Measurements from ENCODE around the gene EEF2. TPM values are rescaled to one million over a fixed set of nuclear protein-coding genes. Genes with fewer than 3 reads are reported as not detected.

Gene EEF2
- total RNA-seq, 1 donor from 2014 or later: 1,960 TPM

- peaks cover 6% of the 10 kb centered on the region for H3K4me1 ChIP-seq
- H3K9me3 ChIP-seq: no peaks in the 10 kb centered on the region
- no peaks in the 10 kb centered on the region for H3K27me3 ChIP-seq
- no peak for ATAC-seq
- H3K4me3 ChIP-seq: no peak overlapping the region
- no peak overlapping the region for H3K27ac ChIP-seq
- no peak for DNase-seq
- peaks cover 24% of the 10 kb centered on the region for H3K36me3 ChIP-seq
- intact Hi-C loops (cut with DNase I): no loop called here
- TF ChIP-seq CTCF (IDR thresholded peaks at IDR 0.05): no peak
These were observed 32.9 kb upstream of the EEF2 start for GRCh38 chr19:4018140-4018613.

- H3K9me3 ChIP-seq: no peaks in the 10 kb centered on the region
- H3K4me3 ChIP-seq: no peak overlapping the region
- intact Hi-C loops (cut with DNase I): no loop called here
- peaks cover 6% of the 10 kb centered on the region for H3K4me1 ChIP-seq
- no peaks in the 10 kb centered on the region for H3K27me3 ChIP-seq
- no peak overlapping the region for H3K27ac ChIP-seq
- peaks cover 28% of the 10 kb centered on the region for H3K36me3 ChIP-seq
- no peak for DNase-seq
- no peak for ATAC-seq
- TF ChIP-seq CTCF (IDR thresholded peaks at IDR 0.05): no peak
These were observed 31.8 kb upstream of the EEF2 start for GRCh38 chr19:4016903-4017638.

- H3K9me3 ChIP-seq: no peaks in the 10 kb centered on the region
- intact Hi-C loops (cut with DNase I): no loop called here
- no peak overlapping the region for H3K4me3 ChIP-seq
- H3K27ac ChIP-seq: no peak overlapping the region
- no peaks in the 10 kb centered on the region for H3K27me3 ChIP-seq
- peaks cover 28% of the 10 kb centered on the region for H3K36me3 ChIP-seq
- ATAC-seq (no peak), DNase-seq (no peak)
- no peak for TF ChIP-seq CTCF (IDR thresholded peaks at IDR 0.05)
- H3K4me1 ChIP-seq: peaks cover 6% of the 10 kb centered on the region
These were observed 31.2 kb upstream of the EEF2 start for GRCh38 chr19:4016486-4016885.

GRCh38 chr19:4015705-4016402, 30.6 kb upstream of the EEF2 start:
- Histone ChIP-seq H3K27ac (peak overlapping the region; percentile 8), H3K27me3 (no peaks in the 10 kb centered on the region), H3K4me1 (peaks cover 11% of the 10 kb centered on the region), H3K36me3 (peaks cover 28% of the 10 kb centered on the region), H3K4me3 (no peak overlapping the region), H3K9me3 (no peaks in the 10 kb centered on the region)
- no peak for TF ChIP-seq CTCF (IDR thresholded peaks at IDR 0.05)
- intact Hi-C loops (cut with DNase I): no loop called here
- peak; percentile 63 for DNase-seq
- ATAC-seq: no peak

GRCh38 chr19:4014541-4015491, 29.6 kb upstream of the EEF2 start:
- no peak overlapping the region for H3K4me3 ChIP-seq
- ATAC-seq (peak; percentile 22), DNase-seq (peak; percentile 63)
- peak overlapping the region; percentile 8 for H3K27ac ChIP-seq
- no peak for TF ChIP-seq CTCF (IDR thresholded peaks at IDR 0.05)
- H3K9me3 ChIP-seq: no peaks in the 10 kb centered on the region
- H3K27me3 ChIP-seq: no peaks in the 10 kb centered on the region
- peaks cover 28% of the 10 kb centered on the region for H3K36me3 ChIP-seq
- H3K4me1 ChIP-seq: peaks cover 20% of the 10 kb centered on the region
- intact Hi-C loops (cut with DNase I): no loop called here

All from upper lobe of right lung (tissue), 1 donor.